Sigmoid colon (tissue), 7 donors: ENCODE results near the gene ZNF791. TPM values are rescaled to one million over a fixed set of nuclear protein-coding genes. Genes with fewer than 3 reads are reported as not detected.

Source experiments
- DNase-seq: peaks from one replicate; pipeline ENCODE4 v3.0.0-alpha.2; 2019
- H3K27ac ChIP-seq, 4 donors: fragments of 200-600 bp; sonication (generic); one replicate each; pipeline ENCODE4 v1.5.1; 2016 to 2019; ENCODE audit warnings: mild to moderate bottlenecking in 1 of 4
- H3K27me3 ChIP-seq, 3 donors: fragments of 200-600 bp; sonication (generic); one replicate each; pipeline ENCODE4 v1.5.1; 2019; ENCODE audit warnings: mild to moderate bottlenecking in 1 of 3
- H3K36me3 ChIP-seq, 4 donors: fragments of 200-600 bp; sonication (generic); one replicate each; pipeline ENCODE4 v1.5.1; 2016 to 2019
- H3K4me1 ChIP-seq, 4 donors: fragments of 200-600 bp; sonication (generic); one replicate each; pipeline ENCODE4 v1.5.1; 2017 to 2019
- H3K4me3 ChIP-seq, 4 donors: fragments of 200-600 bp; sonication (generic); one replicate each; pipeline ENCODE4 v1.5.1; 2017 to 2019; ENCODE audit warnings: mild to moderate bottlenecking in 2 of 4, moderate library complexity in 1 of 4
- H3K9me3 ChIP-seq, 4 donors: fragments of 200-600 bp in 3 of 4; sonication (generic) in 3 of 4; one replicate each; pipeline versions ENCODE4 v1.5.1 to v1.6.1; 2013 to 2019
- EP300 ChIP-seq, 4 donors: sonication (generic); formaldehyde crosslinking; IDR thresholded peaks; one replicate each; pipeline ENCODE4 v1.6.1; 2017; ENCODE audit warnings: antibody characterized with exemption in 4 of 4
- POLR2A ChIP-seq, 2 donors: fragments of 450-650 bp; IDR thresholded peaks; one replicate each; pipeline ENCODE4 v1.6.1; 2016; ENCODE audit warnings: antibody characterized with exemption in 2 of 2, mild to moderate bottlenecking in 2 of 2, moderate library complexity in 2 of 2
- POLR2AphosphoS5 ChIP-seq, 4 donors: sonication (generic); formaldehyde crosslinking; IDR thresholded peaks; one replicate each; pipeline ENCODE4 v1.6.1; 2017; ENCODE audit warnings: antibody characterized with exemption in 4 of 4
- WGBS, 2 donors: extraction: QIAGEN DNeasy Blood & Tissue Kit; methylation state at CpG; one replicate each; pipeline ENCODE4 v1.1.7; 2013; 5-methylcytosine and 5-hydroxymethylcytosine counted together
- intact Hi-C: fragments of 100-400 bp; cut with DNase I; formaldehyde crosslinking; loops from one replicate; pipeline ENCODE4 v1.15.1; 2023
- polyA plus RNA-seq, 3 donors: library from polyadenylated mRNA; stranded (reverse); fragments of 200-250 nt; gene quantifications; one replicate each; pipeline ENCODE4 v1.2.3, GENCODE V29; 2013
- total RNA-seq, 4 donors: library from RNA; depleted of rRNA; stranded (reverse); fragments of >200 nt; gene quantifications; one replicate each; pipeline ENCODE4 v1.1.0, GENCODE V29; 2016
- TF ChIP-seq, protein P1 (sequence below), 4 experiments: fragments of 450-650 bp in 3 of 4; fragments of 200-600 bp in 1 of 4; IDR thresholded peaks; one replicate each; pipeline ENCODE4 v1.5.1; 2016 to 2019; ENCODE audit warnings: antibody characterized with exemption in 4 of 4, mild to moderate bottlenecking in 3 of 4, moderate library complexity in 2 of 4
- donor health status: healthy with polysubstance abuse.
- donor health status: Bipolar disorder and iron deficiency.
- donor health status: healthy.

Gene ZNF791
- total and polyA plus RNA-seq, 7 donors: 4.2 to 27.6 (median 16.6) TPM

GRCh38 chr19:12596927-12597548 is 13.7 kb upstream of the ZNF791 start:
- Histone ChIP-seq H3K27me3 (no peaks in the 10 kb centered on the region), H3K36me3 (peaks cover 0 to 32% (median 0%) of the 10 kb centered on the region in 4 donors), H3K9me3 (no peaks in the 10 kb centered on the region), H3K4me1 (no peaks in the 10 kb centered on the region), H3K27ac (no peak overlapping the region), H3K4me3 (no peak overlapping the region)
- intact Hi-C loops: no loop called here
- DNase-seq: no peak
- TF ChIP-seq POLR2A (IDR thresholded peaks at IDR 0.05): no peak
- TF ChIP-seq, protein P1, sequence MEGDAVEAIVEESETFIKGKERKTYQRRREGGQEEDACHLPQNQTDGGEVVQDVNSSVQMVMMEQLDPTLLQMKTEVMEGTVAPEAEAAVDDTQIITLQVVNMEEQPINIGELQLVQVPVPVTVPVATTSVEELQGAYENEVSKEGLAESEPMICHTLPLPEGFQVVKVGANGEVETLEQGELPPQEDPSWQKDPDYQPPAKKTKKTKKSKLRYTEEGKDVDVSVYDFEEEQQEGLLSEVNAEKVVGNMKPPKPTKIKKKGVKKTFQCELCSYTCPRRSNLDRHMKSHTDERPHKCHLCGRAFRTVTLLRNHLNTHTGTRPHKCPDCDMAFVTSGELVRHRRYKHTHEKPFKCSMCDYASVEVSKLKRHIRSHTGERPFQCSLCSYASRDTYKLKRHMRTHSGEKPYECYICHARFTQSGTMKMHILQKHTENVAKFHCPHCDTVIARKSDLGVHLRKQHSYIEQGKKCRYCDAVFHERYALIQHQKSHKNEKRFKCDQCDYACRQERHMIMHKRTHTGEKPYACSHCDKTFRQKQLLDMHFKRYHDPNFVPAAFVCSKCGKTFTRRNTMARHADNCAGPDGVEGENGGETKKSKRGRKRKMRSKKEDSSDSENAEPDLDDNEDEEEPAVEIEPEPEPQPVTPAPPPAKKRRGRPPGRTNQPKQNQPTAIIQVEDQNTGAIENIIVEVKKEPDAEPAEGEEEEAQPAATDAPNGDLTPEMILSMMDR (IDR thresholded peaks at IDR 0.05): no peak
- no peak for TF ChIP-seq EP300 (IDR thresholded peaks at IDR 0.05)
- TF ChIP-seq POLR2AphosphoS5 (IDR thresholded peaks at IDR 0.05): no peak
- WGBS, 2 donors: 85 to 95% methylated on average over 38 of the region's 38 CpGs

DNA sequence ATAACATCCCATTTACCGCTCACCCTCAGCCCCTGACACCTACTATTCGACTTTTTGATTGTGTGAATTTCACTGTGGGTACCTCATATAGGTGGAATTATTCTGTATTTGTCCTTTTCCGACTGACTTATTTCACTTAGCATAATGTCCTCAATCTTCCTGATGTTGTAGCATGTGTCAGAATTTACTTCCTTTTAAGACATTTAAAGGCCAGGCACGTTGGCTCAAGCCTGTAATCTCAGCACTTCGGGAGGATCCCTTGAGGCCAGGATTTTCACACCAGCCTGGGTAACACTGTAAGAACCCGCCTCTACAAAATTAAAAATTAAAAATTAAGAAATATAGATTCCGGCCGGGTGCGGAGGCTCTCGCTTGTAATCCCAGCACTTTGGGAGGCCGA is 13.1 kb upstream of the ZNF791 start:
- Histone ChIP-seq H3K27me3 (no peaks in the 10 kb centered on the region), H3K4me1 (no peaks in the 10 kb centered on the region), H3K36me3 (peaks cover 0 to 37% (median 0%) of the 10 kb centered on the region in 4 donors), H3K4me3 (no peak overlapping the region), H3K27ac (no peak overlapping the region), H3K9me3 (no peaks in the 10 kb centered on the region)
- TF ChIP-seq POLR2A (IDR thresholded peaks at IDR 0.05) (no peak), EP300 (IDR thresholded peaks at IDR 0.05) (no peak), POLR2AphosphoS5 (IDR thresholded peaks at IDR 0.05) (no peak)
- TF ChIP-seq, protein P1 (IDR thresholded peaks at IDR 0.05): no peak
- intact Hi-C loops: no loop called here
- WGBS, 2 donors: 91 to 92% methylated on average over 11 of the region's 11 CpGs
- DNase-seq: no peak

DNA sequence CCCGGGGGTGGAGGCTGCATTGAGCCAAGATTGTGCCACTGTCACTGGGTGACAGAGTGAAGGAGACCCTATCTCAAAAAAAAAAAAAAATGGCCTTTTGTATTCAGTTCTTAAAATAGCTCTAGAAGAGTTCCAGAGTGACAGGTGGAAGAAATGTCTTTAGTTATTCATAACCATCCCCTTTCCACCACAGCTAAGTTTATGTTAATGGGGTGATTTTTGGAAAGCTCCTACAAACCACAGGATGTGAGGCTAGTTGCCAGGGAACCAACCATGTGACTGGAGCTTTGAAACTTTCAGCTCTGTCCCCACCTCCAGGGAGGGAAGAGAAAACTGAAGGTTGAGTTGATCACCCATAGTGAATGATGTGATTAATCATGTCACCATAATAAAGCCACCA is 7.0 kb upstream of the ZNF791 start:
- intact Hi-C loops: no loop called here
- TF ChIP-seq EP300 (IDR thresholded peaks at IDR 0.05): no peak
- TF ChIP-seq POLR2A (IDR thresholded peaks at IDR 0.05): no peak
- TF ChIP-seq, protein P1 (IDR thresholded peaks at IDR 0.05): no peak
- TF ChIP-seq POLR2AphosphoS5 (IDR thresholded peaks at IDR 0.05): no peak
- DNase-seq: no peak
- 88 to 93% methylated on average over 1 of the region's 1 CpG for WGBS, 2 donors
- no peaks in the 10 kb centered on the region for H3K4me1 ChIP-seq
- peaks cover 0 to 80% (median 3%) of the 10 kb centered on the region in 4 donors for H3K36me3 ChIP-seq
- no peak overlapping the region for H3K4me3 ChIP-seq
- no peaks in the 10 kb centered on the region for H3K9me3 ChIP-seq
- H3K27me3 ChIP-seq: no peaks in the 10 kb centered on the region
- H3K27ac ChIP-seq: no peak overlapping the region

DNA sequence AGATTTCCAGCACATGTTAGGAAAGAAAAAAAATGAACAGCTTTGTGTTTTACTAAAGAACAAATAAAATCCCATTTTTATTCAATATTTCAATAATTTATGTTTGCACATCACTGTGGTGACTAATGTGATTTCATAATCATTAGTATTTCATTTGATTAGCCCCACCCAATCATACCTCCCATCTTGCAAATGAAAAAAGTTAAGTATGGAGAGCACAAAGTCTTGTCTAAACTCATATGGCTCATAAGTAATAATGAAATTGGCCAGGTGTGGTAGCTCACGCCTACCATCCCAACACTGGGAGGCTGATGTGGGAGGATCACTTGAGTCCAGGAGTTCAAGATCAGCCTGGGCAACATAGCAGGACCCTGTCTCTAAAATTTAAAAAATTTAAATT is 3.9 kb upstream of the ZNF791 start:
- Histone ChIP-seq H3K36me3 (peaks cover 0 to 66% (median 3%) of the 10 kb centered on the region in 4 donors), H3K9me3 (no peaks in the 10 kb centered on the region), H3K4me3 (no peak overlapping the region), H3K27me3 (no peaks in the 10 kb centered on the region), H3K4me1 (peaks cover 0 to 15% (median 12%) of the 10 kb centered on the region in 4 donors), H3K27ac (no peak overlapping the region)
- peak; percentile 28 for DNase-seq
- intact Hi-C loops: no loop called here
- whole genome bisulfite sequencing, 2 donors: 96 to 100% methylated on average over 1 of the region's 1 CpG
- no peak for TF ChIP-seq POLR2AphosphoS5 (IDR thresholded peaks at IDR 0.05)
- no peak for TF ChIP-seq POLR2A (IDR thresholded peaks at IDR 0.05)

DNA sequence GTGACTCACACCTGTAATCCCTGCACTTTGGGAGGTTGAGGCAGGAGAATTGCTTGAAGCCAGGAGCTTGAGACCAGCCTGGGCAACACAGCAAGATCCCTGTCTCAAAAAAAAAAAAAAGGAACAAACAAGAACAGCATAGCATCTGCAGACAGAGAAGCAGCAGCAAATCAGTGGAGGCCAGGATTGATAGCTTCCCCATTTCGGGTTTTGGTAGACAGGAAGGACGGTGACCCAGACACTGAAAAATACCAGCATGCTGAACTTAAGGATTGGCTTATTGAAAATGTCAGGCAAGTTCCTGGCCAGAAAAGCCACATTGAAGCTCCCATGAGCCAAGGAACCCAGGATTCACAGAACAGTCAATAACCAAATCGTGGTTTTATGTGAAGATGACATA is 3.1 kb upstream of the ZNF791 start:
- Histone ChIP-seq H3K27ac (no peak overlapping the region), H3K4me3 (no peak overlapping the region), H3K27me3 (no peaks in the 10 kb centered on the region), H3K36me3 (peaks cover 0 to 64% (median 3%) of the 10 kb centered on the region in 4 donors), H3K4me1 (peaks cover 0 to 24% (median 18%) of the 10 kb centered on the region in 4 donors), H3K9me3 (no peaks in the 10 kb centered on the region)
- DNase-seq: no peak
- 78 to 90% methylated on average over 3 of the region's 3 CpGs for WGBS, 2 donors
- TF ChIP-seq EP300 (IDR thresholded peaks at IDR 0.05) (no peak), POLR2AphosphoS5 (IDR thresholded peaks at IDR 0.05) (no peak), POLR2A (IDR thresholded peaks at IDR 0.05) (no peak)
- TF ChIP-seq, protein P1 (IDR thresholded peaks at IDR 0.05): no peak
- intact Hi-C loops: no loop called here
